G401.6 (cell line): ENCODE results near the gene RBSN.

Source experiments
- FAIRE-seq: peaks from 2 replicates; lab custom pipeline; 2012; peaks lifted over from hg19 to GRCh38; lab: Jason Lieb, UNC

Gene RBSN

DNA sequence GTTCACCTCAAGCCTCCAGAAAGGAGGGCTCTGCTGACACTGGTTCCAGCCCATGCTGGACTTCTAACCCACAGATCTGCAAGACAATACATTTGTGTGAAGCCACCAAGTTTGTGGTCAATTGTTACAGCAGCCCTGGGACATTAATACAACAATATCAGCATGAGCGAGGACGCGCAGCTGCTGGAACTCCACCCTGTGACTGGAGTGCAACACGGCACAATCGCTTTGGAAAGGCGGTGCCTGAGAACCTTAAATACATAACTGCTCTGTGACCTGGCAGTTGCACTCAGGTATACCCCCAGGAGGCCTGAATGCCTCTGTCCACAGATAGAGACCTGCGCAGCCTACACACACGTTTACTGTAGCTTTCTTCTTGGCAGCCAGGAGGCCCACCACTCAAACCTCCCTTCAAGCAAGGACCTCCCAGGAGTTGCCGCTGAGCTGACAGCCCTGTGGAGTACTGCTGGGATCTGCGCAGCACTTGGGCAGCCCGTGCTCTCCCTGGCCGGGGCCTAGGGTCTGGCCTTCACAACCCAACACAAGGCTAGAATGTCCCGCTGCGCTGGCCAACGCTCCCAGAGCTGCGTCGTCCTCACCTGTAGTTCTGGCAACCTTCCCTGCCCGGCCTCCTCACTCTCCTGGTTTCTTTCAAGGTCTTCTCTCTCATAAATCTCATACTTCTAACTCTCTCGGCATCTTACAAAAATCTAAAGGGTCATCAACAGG lies 42.1 kb downstream of the RBSN start:
- FAIRE-seq, result no peak

DNA sequence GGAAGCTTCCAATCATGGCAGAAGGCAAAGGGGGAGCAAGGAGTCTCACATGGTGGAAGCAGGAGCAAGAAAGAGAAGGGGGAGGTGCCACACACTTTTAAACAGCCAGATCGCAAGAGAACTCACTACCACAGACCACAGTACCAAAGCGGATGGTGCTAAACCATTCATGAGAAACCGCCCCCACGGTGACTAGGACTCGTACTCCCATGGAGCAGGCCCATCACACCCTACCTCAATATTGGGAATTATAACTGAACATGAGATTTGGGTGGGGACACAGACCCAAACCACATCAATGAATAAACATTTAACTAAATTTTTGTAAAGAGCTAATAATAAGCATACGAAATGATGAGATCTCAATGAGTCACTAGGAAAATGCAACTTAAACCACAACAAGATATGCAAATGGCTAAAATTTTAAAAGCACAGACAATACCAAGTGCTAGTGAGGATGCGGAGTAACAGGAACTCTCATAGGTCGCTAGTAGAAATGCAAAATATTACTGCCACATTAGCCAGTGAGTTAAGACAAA lies 43.9 kb downstream of the RBSN start:
- no peak for FAIRE-seq

DNA sequence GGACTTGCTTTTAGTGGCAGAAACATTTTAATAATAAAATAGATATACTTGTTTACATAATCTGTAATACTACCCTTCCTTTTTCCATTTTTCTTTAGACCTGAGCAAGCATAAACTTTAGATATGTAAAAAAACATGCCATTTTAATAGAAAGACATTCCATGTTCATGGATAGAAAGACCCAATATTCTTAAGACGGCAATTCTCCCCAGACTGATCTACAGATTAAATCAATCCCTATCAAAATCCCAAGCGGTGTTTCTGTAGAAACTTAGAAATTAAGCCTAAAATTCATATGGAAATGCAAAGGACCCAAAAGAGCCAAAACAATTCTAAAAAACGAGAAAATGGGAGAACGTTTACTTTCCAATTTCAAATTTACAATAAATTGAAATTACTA lies 45.4 kb downstream of the RBSN start:
- FAIRE-seq, result no peak

DNA sequence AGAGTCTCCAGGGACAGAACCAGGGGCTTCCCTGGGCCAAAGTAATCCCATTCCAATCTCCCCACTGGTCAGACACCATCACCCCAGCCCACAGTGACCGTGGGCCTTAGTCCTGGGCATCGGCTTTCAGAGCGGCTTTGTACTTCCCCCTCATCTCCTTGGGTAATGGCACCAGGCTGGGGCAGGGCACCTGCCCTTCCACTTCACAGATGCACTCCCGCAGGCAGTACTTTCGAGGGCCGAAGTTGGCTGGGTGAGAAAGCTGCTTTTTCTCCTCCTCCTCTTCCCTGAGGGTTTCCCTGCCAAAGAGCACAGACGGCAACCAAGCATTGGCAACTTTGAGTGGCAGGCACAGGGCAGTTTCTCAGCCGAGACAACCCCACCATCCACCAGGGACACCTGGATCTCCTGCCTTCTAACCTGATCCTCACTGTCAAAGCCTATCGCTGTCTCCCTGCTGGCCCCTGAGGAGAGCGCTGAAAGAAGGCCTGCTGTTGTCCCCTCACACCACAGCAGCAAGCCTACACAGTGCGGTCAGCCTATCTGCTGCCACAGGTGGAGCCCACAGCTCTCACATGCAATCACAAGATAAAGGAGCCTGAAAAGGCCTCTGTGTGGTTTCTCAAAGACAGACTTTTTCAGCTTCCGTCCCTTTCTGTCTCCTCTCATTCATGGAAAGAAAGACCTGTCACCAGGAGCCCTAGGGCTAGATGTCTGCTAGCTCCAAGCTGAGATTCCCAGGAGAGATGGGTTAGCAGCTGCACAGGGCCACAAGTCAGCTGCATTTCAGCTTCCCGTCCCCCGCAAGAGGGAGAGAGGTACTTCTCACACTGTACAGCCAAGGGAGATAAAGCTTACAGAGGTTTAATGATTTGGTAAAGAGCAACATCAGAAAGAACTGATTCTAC lies 46.4 kb downstream of the RBSN start:
- no peak for FAIRE-seq

DNA sequence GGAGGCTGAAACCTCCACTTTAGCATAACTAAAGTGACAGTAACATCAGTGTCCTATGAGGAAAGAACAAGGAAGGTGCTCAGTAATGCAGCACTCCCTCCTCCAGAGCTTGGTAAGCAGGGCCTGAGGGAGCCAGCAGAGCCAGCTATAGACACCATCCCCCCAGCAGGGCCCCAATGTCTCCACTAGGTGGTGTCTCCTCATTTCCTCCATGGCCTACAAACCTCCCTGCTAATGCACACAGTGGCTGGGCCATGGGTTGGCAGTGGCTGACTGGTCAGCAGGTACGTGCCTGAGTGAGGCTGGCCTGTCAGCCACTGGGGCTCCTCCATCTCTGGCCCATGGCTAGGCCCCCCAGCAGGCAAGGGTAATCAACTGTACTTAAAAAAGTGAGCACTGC lies 47.4 kb downstream of the RBSN start:
- FAIRE-seq, result no peak

DNA sequence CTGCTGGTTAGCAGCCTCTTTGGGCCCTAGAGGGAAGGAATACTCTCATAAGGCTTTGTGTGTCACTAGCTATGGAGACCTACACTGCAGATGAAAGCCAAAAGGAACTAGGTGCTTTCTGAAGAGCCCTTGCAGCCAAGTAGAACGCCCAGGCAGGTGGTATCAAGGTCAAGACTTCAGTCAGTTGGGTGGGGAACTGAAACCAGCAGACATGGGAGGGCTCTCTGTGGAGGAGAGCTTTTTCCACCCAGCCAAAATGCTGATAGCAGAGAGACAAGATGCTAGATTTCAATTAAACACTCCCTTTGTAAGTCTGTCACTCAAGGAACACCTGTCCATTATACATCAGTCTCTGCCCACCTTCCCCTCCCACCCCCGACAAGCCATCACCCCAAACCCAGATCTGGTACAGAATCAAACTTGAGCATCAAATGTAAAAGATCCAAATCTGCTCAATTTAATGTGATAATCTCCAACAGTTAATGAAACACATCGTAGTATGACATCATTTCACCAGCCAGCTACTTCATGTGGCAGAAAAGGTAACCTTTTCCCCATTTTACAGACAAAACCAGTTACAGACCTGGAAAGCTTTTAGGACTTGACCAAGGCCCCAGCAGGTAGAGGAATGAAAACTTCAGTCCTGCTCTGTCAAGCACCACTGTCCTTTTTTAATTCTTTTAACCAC lies 48.4 kb downstream of the RBSN start:
- FAIRE-seq, result no peak

DNA sequence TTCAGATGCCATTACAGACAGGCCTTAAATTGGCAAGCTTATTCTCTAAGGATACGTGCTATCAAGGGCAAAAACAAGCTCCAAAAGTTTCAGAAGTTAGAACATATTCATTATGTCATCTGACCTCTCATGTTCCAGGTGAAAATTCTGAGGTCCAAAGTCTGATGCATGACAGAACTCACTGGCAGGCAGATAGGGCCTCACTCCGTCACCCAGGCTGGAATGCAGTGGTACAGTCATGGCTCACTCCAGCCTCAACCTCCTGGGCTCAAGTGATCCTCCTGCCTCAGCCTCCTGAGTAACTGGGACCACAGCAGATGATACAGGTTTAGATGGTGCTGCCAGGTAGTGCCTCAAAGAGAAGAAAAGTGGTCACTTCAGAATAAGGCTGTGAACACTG lies 49.4 kb downstream of the RBSN start:
- FAIRE-seq, result no peak

DNA sequence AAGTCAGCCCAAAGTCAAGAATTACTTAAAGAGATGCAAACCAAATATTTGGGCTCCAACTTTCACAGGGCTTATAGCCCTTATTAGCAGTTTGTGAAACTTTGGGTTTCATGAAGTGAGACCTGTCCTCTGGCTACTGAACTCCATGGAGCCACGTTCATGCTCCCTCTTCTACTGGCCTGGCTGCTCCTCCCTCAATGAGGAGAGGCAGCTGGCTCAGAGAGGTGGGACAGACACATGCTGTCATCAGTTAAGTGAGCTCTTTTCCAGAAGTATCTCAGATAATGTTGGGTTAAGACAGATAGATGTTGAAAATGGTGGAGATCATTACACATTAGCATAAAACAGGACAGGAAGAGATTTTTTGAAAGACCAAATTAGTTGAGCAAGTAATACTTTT lies 53.3 kb downstream of the RBSN start:
- no peak for FAIRE-seq

DNA sequence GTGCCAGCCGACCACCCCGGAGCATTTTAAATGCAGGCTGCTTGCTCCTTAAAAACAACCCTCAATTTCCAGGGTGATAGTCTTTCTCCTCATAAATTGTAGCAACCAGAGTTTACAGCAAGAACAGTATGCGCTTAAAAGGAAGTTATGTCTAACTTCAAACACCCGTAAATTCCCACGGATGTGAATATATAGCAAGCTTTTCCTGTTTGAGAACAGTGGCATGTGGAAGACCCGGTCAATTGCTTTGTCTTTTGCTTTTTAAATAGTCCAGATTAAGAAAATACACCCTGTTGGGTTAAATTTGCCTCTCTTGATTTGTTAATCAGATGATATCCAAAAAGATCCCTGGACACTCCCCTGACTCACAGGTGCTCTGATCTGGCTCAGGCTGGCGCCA lies 54.6 kb downstream of the RBSN start:
- FAIRE-seq, result no peak

DNA sequence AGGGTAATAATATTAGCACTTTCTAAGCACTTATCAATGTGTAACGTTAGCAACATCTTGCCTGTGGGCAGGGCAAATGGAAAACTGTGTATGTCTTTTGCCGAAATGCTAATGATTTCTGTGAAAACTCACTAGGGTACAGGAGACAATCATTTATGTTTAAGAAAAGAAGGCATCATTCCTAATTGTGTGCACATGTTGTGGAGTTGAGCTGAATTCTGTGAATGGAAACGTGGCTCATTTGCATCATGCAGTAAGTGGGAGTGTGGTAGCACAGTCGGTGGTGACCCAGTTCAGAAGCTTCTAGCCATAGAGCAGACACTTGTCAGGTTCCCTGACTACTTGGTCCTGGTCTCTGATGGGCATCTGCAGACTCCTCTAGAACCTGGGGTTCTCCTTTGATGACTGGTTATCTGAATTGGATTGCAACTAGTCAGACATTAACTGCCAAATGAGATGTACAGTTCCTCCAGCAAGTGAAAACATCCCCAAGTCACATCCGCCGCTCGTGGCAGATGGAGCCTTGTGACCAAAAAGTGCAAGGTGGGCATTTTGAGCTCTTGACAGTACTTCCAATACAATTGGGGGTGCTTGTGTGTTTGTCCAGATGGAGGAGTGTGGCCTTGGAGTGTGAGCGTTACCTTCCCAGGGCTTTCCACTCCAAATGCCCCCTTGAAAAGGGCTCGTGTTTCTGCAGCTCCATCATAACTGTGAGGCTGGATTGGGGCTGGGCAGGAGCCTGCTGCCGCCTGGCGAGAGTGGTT lies 55.4 kb downstream of the RBSN start:
- FAIRE-seq, result no peak

DNA sequence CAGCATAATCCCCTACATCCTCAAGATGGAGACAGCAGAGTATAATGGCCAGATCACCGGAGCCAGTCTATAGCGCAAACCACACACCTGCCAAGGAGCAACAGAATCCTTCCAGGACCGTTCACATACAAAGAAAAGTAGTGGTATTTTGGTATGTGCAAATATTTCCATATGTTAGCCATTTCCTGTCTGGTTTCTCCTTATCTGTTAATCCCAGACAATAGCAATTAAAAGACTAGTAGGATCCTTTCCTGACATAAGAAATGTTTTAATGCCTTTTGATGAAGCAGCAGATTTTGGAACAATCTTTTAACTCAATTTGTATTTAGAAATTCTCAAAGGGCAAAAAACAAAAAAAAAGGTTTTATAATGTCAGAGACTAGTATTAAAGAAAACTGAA lies 56.0 kb downstream of the RBSN start:
- no peak for FAIRE-seq

DNA sequence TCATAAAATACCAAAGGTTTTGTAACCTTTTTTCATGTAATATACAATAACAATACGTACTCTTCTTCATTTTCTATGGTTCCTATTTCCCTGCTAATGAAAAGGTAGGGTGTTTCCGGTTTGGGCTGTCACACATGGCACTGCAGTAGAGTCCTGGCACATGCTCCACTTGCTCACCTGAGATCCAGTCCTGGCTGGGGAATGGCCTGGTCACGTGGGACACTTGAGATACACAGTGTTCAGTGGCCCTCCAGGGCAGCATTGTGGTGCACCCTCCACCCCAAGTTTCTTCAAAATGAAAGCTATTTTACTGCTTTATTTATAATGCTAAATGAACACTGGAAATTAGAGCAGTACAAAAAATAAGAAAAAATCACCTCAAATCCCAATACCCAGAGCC lies 57.0 kb downstream of the RBSN start:
- FAIRE-seq, result no peak

DNA sequence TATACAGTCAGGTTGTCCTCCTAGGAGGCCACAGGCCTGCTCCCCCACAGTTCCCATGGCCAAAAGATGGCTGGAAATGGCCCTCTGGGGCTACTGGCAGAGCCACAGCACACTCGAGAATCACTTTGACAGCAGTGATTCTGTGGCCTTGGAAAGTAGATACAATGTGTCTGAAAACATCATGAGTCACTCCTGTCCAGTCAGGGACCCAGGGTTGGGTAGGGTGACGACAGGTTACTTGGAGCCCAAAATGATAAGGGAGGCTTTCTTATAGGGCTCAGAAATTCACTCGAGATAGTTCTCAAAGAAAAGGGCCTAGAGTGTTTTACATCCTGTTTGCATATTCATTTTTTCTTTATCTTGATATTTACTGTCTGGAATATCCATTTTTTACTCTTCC lies 58.1 kb downstream of the RBSN start:
- FAIRE-seq, result no peak

DNA sequence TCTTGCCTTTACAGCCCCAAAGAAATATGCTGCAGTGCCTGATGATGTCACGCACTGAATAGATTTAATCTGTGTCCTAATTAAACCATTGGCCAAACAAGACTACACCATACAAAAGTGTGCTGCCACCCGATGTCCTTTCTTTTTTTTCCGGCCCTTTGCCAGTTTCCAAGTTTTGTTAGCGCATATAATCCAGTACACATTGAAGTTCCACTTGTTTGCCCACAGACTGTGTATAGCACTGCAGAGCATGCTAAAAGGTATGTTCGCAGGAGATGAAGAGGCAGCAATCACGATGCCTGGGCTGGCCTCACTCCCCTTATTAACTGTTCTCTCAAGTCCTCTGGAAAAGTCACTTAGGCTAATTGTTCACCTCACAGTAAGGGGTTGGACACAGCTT lies 60.6 kb downstream of the RBSN start:
- FAIRE-seq, result no peak

DNA sequence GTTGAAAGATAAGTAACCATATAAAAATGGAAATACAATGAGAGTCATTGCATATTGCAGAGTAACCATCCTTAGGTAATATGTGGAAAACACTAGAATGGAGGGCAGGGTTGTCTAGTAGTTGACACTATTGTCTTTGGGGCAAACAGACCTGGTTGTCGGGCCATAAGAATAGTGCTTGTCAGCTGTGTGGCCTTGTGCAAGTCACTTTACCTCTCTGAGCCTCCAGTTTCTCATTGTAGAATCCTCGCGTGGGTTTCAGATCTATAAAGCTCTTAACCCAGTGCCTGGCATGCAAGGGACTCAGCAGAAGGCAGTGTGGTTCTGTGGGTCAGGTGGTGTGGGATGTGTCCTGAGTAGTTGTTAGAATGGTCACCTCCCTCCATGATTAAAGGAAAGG lies 65.8 kb downstream of the RBSN start:
- no peak for FAIRE-seq

DNA sequence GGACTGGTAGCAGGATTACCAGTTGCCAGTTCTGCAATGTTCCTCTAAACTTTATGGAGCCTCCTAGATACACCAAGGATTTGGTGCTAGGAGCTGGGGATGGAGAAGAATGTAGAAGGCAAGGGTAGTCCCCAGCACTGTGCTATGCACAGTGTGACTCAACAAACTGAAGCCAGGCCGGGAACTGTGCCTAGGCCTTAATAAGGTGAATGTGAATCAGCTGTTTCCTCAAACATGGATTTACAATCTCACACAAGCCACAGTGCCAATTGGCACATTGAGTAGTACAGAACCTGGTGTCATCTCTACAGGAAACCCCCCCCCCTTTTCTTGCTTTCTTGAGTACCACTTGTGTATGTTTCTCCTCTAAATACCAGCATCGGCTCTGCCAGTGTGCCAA lies 66.3 kb downstream of the RBSN start:
- no peak for FAIRE-seq

DNA sequence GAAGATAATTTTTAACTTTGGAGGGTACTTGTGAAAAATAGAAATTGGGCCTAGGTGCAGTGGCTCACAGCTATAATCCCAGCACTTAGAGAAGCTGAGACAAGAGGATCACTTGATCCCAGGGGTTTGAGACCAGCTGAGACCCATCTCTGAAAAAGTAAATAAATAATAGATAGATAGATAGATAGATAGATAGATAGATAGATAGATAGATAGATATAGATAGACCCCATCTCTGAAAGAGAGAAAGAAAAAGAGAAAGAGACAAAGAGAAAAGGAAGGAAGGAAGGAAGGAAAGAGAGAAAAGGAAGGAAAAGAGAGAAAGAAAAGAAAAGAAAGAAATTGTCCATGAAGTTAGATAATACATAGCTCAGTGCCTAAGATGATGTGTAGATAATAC lies 69.3 kb downstream of the RBSN start:
- no peak for FAIRE-seq

DNA sequence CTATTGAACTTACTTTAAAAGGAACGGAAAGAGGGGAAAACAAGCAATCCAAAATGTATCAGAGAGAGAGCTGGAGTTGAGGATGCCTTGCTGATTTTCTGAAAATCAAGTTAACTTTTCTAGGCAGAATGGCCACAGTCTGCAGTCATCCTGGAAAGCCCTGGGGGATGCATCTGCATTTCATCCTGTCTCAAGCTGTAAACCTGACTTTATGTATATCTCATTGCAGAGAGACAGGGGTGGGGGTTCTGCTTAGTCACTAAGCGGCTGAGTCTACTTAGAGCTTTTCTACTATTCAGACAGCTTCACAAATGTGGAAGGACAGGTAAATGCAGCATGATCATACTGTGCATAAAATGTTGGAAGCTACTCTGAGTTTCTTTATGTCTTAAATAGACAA lies 75.2 kb downstream of the RBSN start:
- FAIRE-seq, result no peak

DNA sequence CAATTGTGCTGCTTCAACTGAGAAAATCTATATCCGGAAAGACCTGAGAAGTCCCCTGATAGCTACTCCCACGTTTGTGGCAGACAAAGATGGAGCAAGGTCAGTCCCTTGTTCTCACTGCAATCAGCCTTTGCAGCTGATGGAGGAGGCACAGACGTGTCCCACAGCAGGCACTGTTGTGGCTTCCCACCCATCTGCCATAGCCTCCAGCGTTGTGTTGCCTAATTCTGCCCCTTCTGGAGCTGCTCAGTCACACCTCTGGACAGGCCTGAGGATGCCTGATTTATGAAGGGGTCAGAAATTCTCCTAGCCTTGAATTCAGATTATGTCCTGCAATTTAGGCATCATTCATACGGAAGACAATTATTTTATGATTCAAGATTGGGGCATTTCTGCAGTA lies 75.7 kb downstream of the RBSN start:
- no peak for FAIRE-seq
